ENCODE measurements around the gene PAPPA. TPM values are rescaled to one million over a fixed set of nuclear protein-coding genes. Genes with fewer than 3 reads are reported as not detected.
A peak's percentile ranks its signal among the peaks of the same experiment; 100 is the strongest.

The PAPPA gene
- total and polyA plus RNA-seq, 9 of the 15 experiments (the other 6 are each of a cell fraction or from before 2014, with no cell fraction given): 0.06 to 0.18 (median 0.11) TPM

- TF ChIP-seq, protein P1, sequence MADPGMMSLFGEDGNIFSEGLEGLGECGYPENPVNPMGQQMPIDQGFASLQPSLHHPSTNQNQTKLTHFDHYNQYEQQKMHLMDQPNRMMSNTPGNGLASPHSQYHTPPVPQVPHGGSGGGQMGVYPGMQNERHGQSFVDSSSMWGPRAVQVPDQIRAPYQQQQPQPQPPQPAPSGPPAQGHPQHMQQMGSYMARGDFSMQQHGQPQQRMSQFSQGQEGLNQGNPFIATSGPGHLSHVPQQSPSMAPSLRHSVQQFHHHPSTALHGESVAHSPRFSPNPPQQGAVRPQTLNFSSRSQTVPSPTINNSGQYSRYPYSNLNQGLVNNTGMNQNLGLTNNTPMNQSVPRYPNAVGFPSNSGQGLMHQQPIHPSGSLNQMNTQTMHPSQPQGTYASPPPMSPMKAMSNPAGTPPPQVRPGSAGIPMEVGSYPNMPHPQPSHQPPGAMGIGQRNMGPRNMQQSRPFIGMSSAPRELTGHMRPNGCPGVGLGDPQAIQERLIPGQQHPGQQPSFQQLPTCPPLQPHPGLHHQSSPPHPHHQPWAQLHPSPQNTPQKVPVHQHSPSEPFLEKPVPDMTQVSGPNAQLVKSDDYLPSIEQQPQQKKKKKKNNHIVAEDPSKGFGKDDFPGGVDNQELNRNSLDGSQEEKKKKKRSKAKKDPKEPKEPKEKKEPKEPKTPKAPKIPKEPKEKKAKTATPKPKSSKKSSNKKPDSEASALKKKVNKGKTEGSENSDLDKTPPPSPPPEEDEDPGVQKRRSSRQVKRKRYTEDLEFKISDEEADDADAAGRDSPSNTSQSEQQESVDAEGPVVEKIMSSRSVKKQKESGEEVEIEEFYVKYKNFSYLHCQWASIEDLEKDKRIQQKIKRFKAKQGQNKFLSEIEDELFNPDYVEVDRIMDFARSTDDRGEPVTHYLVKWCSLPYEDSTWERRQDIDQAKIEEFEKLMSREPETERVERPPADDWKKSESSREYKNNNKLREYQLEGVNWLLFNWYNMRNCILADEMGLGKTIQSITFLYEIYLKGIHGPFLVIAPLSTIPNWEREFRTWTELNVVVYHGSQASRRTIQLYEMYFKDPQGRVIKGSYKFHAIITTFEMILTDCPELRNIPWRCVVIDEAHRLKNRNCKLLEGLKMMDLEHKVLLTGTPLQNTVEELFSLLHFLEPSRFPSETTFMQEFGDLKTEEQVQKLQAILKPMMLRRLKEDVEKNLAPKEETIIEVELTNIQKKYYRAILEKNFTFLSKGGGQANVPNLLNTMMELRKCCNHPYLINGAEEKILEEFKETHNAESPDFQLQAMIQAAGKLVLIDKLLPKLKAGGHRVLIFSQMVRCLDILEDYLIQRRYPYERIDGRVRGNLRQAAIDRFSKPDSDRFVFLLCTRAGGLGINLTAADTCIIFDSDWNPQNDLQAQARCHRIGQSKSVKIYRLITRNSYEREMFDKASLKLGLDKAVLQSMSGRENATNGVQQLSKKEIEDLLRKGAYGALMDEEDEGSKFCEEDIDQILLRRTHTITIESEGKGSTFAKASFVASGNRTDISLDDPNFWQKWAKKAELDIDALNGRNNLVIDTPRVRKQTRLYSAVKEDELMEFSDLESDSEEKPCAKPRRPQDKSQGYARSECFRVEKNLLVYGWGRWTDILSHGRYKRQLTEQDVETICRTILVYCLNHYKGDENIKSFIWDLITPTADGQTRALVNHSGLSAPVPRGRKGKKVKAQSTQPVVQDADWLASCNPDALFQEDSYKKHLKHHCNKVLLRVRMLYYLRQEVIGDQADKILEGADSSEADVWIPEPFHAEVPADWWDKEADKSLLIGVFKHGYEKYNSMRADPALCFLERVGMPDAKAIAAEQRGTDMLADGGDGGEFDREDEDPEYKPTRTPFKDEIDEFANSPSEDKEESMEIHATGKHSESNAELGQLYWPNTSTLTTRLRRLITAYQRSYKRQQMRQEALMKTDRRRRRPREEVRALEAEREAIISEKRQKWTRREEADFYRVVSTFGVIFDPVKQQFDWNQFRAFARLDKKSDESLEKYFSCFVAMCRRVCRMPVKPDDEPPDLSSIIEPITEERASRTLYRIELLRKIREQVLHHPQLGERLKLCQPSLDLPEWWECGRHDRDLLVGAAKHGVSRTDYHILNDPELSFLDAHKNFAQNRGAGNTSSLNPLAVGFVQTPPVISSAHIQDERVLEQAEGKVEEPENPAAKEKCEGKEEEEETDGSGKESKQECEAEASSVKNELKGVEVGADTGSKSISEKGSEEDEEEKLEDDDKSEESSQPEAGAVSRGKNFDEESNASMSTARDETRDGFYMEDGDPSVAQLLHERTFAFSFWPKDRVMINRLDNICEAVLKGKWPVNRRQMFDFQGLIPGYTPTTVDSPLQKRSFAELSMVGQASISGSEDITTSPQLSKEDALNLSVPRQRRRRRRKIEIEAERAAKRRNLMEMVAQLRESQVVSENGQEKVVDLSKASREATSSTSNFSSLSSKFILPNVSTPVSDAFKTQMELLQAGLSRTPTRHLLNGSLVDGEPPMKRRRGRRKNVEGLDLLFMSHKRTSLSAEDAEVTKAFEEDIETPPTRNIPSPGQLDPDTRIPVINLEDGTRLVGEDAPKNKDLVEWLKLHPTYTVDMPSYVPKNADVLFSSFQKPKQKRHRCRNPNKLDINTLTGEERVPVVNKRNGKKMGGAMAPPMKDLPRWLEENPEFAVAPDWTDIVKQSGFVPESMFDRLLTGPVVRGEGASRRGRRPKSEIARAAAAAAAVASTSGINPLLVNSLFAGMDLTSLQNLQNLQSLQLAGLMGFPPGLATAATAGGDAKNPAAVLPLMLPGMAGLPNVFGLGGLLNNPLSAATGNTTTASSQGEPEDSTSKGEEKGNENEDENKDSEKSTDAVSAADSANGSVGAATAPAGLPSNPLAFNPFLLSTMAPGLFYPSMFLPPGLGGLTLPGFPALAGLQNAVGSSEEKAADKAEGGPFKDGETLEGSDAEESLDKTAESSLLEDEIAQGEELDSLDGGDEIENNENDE (IDR thresholded peaks at IDR 0.05; ENCODE audit: low read depth, low read length): no peak
- TF ChIP-seq CCNT2 (IDR thresholded peaks at IDR 0.05; ENCODE audit: borderline replicate concordance, extremely low read depth, insufficient read length, low read depth, low read length) (no peak), CBFA2T3 (IDR thresholded peaks at IDR 0.05) (peak; percentile 56), KAT2B (IDR thresholded peaks at IDR 0.05; ENCODE audit: low read depth, low read length) (no peak), GTF2F1 (IDR thresholded peaks at IDR 0.05; ENCODE audit: low read depth, low read length) (no peak), MEF2A (IDR thresholded peaks at IDR 0.05; ENCODE audit: control insufficient read depth, low read depth, low read length) (no peak)
Measured at GRCh38 chr9:116298249-116298648, 144.7 kb downstream of the PAPPA start (continued).
